ENCODE measurements around the gene ARMC2. TPM values are rescaled to one million over a fixed set of nuclear protein-coding genes. Genes with fewer than 3 reads are reported as not detected.
"Not testable (repeated sequence)": the region's sequence is repeated elsewhere in the genome, so short reads cannot be mapped to it uniquely, and the experiment has no call there.

ARMC2 gene
- 10 to 100 TPM in 1 of 2 donors, 1 to 10 TPM in 1; 7.4 to 12.5 TPM for total RNA-seq
- long read RNA-seq, donor 1, partial matches to known transcripts = 1 of 2 reads
- long read RNA-seq, donor 1, other reads (novel, unspliced or antisense) = 1 of 2 reads
- long read RNA-seq, donor 2, partial matches to known transcripts = 2 of 2 reads
- long read RNA-seq, donor 2, other reads (novel, unspliced or antisense) = 0 of 2 reads

GRCh38 chr6:108848116-108848868, at the start of gene ARMC2:
TSS of gene ARMC2 (plus strand) at chr6:108848422. CDS start at chr6:108854268, 5,846 bp downstream.
- DNase-seq (ENCODE audit: low spot score) = peak; percentile 98
- intact Hi-C loops (cut with DNase I) = no loop called here

DNA sequence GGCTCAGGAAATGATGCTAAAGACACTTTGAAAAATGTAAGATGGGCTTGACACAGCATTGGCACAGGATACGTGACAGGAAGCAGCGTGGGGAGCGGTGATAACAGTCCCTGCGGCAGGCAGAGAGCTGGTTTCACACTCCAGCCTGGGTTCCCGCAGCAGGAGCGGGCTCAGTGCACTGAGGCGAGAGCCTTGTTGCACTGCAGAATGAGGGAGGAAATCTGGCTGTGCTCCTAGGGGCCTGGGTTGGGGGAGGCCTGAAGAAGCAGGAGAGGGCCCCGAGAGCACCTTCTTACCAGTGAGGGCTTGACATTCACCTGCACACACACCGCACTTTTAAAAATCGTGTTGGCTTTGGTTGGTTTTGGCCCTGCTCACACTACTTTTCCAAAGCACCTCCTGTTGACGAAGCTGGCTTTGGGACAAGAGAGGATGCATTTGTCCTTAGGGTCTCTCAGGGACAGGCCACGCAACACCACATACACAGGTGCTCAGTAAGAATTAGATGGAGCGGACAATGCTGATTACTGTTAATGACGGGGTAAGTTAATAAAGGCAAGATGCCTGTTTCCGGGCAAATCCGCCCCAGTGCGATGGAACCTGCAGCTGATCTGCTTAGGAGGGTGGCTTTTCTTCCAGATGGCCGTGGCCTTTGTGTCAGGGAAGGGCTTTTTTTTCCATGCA, 49.4 kb upstream of the ARMC2 start:
- DNase-seq (ENCODE audit: low spot score) = no peak
- intact Hi-C loops (cut with DNase I) = no loop called here

GRCh38 chr6:108799354-108799717, 48.9 kb upstream of the ARMC2 start:
- intact Hi-C loops (cut with DNase I) = no loop called here

GRCh38 chr6:108799791-108800190, 48.4 kb upstream of the ARMC2 start:
- DNase-seq (ENCODE audit: low spot score) = no peak
- intact Hi-C loops (cut with DNase I) = no loop called here

More at GRCh38 chr6:108799354-108799717, 48.9 kb upstream of the ARMC2 start:
- no peak for DNase-seq (ENCODE audit: low spot score)

GRCh38 chr6:108800427-108800864, 47.8 kb upstream of the ARMC2 start:
- intact Hi-C loops (cut with DNase I) = no loop called here
- no peak for DNase-seq (ENCODE audit: low spot score)

DNA sequence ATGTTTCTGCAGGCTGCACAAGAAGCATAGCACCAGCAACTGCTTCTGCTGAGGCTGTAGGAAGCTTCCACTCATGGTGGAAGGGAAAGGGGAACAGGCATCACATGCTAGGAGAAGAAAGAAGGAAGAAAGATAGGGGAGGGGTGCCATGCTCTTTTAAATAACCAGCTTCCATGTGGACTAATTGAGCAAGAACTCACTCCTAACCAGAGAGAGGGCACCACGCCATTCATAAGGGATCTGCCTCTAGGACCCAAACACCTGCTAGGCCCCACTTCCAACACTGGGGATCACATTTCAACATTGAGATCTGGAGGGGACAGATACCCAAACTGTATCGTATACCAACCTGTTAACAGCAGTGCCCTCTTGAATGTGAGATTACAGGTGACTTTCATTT, 46.9 kb upstream of the ARMC2 start:
- intact Hi-C loops (cut with DNase I) = no loop called here
- DNase-seq (ENCODE audit: low spot score) = no peak

DNA sequence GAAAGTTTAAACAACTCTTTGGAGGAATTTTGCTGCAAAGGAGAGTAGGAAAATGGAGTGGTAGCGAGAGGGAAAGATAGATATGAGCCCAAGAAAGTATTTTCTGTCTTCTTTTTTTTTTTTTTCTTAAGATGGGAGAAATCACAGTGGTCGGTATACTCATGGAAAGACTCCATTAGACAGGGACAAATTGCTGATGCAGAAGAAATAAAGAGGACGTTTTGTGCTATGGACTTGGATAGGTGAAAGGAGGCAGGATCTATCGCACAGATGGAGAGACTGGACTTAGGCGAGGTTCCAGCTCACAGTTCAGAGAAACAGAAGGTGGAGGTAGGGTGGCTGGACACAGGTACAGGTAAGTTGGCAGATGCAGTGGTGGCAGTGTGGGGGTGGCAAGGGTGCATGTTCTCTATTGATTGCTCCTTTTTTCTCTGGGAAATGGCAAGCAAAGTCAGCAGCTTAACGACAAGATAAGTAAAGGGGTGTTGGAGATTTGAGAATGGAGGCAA, 44.2 kb upstream of the ARMC2 start:
- DNase-seq (ENCODE audit: low spot score) = no peak
- intact Hi-C loops (cut with DNase I) = no loop called here

GRCh38 chr6:108804956-108805355, 43.3 kb upstream of the ARMC2 start:
- no peak for DNase-seq (ENCODE audit: low spot score)
- intact Hi-C loops (cut with DNase I) = no loop called here

GRCh38 chr6:108805611-108806167, 42.5 kb upstream of the ARMC2 start:
- no peak for DNase-seq (ENCODE audit: low spot score)
- intact Hi-C loops (cut with DNase I) = no loop called here

GRCh38 chr6:108806171-108806570, 42.1 kb upstream of the ARMC2 start:
- DNase-seq (ENCODE audit: low spot score) = no peak
- intact Hi-C loops (cut with DNase I) = no loop called here

DNA sequence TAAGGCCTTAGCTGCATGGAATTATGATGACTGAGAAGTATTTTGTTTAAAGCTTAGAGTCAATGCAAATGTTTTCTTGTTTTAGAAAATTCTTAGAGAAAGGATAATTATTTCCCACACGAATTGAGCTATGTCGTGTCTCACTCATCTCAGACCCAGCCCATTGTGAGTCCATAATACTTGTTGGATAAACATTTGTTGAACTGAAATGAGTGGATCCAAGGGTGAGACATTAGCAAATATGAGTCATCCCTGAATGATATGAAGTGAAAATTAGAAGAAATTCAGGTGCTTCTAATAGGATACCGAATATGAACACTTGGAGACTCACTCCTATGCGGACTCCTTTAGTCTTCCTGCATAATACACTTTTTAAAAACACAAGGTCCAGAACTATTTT, 41.6 kb upstream of the ARMC2 start:
- intact Hi-C loops (cut with DNase I) = no loop called here
- no peak for DNase-seq (ENCODE audit: low spot score)

DNA sequence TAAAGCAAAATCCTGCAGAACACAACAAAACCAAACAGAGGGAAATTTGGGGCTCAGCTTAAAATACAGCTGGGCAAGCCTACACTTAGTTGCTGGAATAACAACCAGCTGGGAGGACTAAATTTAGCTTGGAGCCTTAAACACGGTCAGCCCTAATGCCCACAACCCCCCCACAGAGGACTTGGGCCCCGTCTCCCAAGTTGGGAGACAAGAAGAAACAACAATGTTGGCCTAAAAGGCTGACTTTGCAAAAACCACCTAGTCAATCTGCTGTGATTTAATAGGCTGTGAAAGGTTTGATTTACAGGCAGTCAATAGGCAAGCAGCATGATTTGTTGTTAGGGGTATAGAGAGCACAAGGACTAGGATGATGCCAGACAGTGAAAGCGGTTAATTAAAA, 40.3 kb upstream of the ARMC2 start:
- intact Hi-C loops (cut with DNase I) = no loop called here
- DNase-seq (ENCODE audit: low spot score) = no peak

- DNase-seq (ENCODE audit: low spot score) = no peak
- intact Hi-C loops (cut with DNase I) = no loop called here
Observed at GRCh38 chr6:108809211-108809610, 39.0 kb upstream of the ARMC2 start.

GRCh38 chr6:108810057-108810643, 38.1 kb upstream of the ARMC2 start:
- DNase-seq (ENCODE audit: low spot score) = no peak
- intact Hi-C loops (cut with DNase I) = no loop called here

- intact Hi-C loops (cut with DNase I) = no loop called here
- no peak for DNase-seq (ENCODE audit: low spot score)
Observed at GRCh38 chr6:108811490-108811889, 36.7 kb upstream of the ARMC2 start.

- DNase-seq (ENCODE audit: low spot score); intact Hi-C loops (cut with DNase I): not testable (repeated sequence)
Observed at GRCh38 chr6:108813218-108813617, 35.0 kb upstream of the ARMC2 start.

DNA sequence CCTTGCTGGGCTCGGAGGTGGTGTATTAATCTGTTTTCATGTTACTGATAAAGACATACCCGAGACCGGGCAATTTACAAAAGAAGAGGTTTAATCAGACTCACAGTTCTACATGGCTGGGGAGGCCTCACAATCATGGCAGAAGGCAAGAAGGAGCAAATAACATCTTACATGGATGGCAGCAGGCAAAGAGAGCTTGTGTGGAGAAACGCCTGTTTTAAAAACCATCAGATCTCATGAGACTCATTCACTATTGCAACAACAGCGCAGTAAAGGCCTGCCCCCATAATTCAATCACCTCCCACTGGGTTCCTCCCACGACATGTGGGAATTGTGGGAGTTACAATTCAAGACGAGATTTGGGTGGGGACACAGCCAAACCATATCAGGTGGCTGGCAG, 30.9 kb upstream of the ARMC2 start:
- intact Hi-C loops (cut with DNase I); DNase-seq (ENCODE audit: low spot score): not testable (repeated sequence)

DNA sequence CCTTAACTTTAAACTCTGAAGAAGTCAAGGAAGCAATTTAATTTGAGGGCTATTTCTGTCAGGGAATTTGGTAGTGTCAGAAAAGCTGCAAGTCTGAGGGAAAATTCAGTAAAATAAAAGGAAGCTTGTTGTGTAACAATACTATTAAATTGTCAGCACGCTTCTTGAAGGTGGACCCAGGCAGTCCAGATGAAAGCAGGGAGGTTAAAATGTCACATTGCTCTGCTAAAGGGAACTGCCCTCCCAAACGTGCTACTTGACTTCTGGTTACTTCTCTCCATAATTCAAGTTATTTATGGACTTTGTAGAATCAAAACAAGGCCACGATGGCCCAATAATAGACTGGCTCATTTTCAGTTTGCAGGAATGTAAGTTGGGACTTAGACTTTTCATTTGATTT, 28.2 kb upstream of the ARMC2 start:
- intact Hi-C loops (cut with DNase I) = no loop called here
- DNase-seq (ENCODE audit: low spot score) = no peak

DNA sequence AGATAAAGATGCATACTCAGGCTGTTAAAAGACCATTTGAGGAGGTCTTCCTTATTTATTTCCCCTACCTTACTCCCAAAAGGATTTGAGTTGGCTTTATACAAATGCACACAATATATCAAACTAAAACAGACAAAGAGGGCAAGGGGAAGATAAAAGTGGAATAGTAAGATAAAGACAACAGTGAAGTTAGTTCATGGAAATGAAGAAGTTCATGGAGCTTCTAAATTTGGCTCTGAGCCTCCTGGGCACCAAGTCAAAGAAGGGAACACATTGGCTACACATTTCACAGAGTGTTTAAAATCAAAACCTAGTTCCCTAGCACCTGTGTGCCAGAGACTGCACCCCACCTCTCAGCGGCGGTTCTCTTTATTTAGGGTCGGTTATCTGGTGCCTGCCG, 25.8 kb upstream of the ARMC2 start:
- intact Hi-C loops (cut with DNase I) = no loop called here
- no peak for DNase-seq (ENCODE audit: low spot score)

DNA sequence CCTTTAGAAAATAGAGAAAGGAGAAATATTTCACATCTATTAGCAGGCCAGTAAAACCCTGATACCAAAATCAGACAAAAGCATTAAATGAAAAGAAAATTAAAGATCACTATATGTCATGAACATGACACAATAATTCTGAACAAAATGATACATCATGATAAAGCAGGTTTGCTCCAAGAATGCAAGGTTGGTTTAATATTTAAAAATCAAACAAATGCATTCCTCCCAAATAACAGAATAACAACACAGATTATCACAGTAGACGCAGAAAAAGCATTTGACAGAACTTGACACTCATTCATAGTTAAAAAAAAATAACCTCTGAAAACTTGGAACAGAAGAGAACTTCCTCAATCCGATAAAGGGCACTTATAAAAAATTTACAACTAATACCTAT, 22.9 kb upstream of the ARMC2 start:
- no peak for DNase-seq (ENCODE audit: low spot score)
- intact Hi-C loops (cut with DNase I) = no loop called here
